ENCODE results near the gene DGKI.

The DGKI gene

GRCh38 chr7:137618748-137619147 is 228.0 kb downstream of the DGKI start:
- H3K4me3 ChIP-seq (ENCODE audit: control insufficient read depth, low read depth, low read length), result no peak overlapping the region
- no peak for TF ChIP-seq CTCF (IDR thresholded peaks at IDR 0.05; ENCODE audit: control insufficient read depth, insufficient read depth, low read depth, low read length, missing control alignments)
- DNase-seq (ENCODE audit: low read depth), result no peak

- TF ChIP-seq CTCF (IDR thresholded peaks at IDR 0.05; ENCODE audit: control insufficient read depth, insufficient read depth, low read depth, low read length, missing control alignments), result no peak
- no peak overlapping the region for H3K4me3 ChIP-seq (ENCODE audit: control insufficient read depth, low read depth, low read length)
- DNase-seq (ENCODE audit: low read depth), result no peak
These were observed 233.7 kb downstream of the DGKI start for GRCh38 chr7:137613006-137613525.

GRCh38 chr7:137611606-137612005 is 235.2 kb downstream of the DGKI start:
- no peak for TF ChIP-seq CTCF (IDR thresholded peaks at IDR 0.05; ENCODE audit: control insufficient read depth, insufficient read depth, low read depth, low read length, missing control alignments)
- no peak for DNase-seq (ENCODE audit: low read depth)

GRCh38 chr7:137609500-137609899 is 237.3 kb downstream of the DGKI start:
- no peak for DNase-seq (ENCODE audit: low read depth)
- no peak overlapping the region for H3K4me3 ChIP-seq (ENCODE audit: control insufficient read depth, low read depth, low read length)
- no peak for TF ChIP-seq CTCF (IDR thresholded peaks at IDR 0.05; ENCODE audit: control insufficient read depth, insufficient read depth, low read depth, low read length, missing control alignments)

More at GRCh38 chr7:137611606-137612005, 235.2 kb downstream of the DGKI start:
- no peak overlapping the region for H3K4me3 ChIP-seq (ENCODE audit: control insufficient read depth, low read depth, low read length)

- peak; percentile 49 for DNase-seq (ENCODE audit: low read depth)
- TF ChIP-seq CTCF (IDR thresholded peaks at IDR 0.05; ENCODE audit: control insufficient read depth, insufficient read depth, low read depth, low read length, missing control alignments), result peak; percentile 20
- H3K4me3 ChIP-seq (ENCODE audit: control insufficient read depth, low read depth, low read length), result no peak overlapping the region
These were observed 240.6 kb downstream of the DGKI start for GRCh38 chr7:137606061-137606674.

- no peak for TF ChIP-seq CTCF (IDR thresholded peaks at IDR 0.05; ENCODE audit: control insufficient read depth, insufficient read depth, low read depth, low read length, missing control alignments)
- DNase-seq (ENCODE audit: low read depth), result no peak
- no peak overlapping the region for H3K4me3 ChIP-seq (ENCODE audit: control insufficient read depth, low read depth, low read length)
These were observed 243.7 kb downstream of the DGKI start for GRCh38 chr7:137603043-137603442.

Measured in AG09309 (cell line).